Right cardiac atrium (tissue), 5 donors: ENCODE results near the gene ANAPC2. TPM values are rescaled to one million over a fixed set of nuclear protein-coding genes. Genes with fewer than 3 reads are reported as not detected.
A peak's percentile ranks its signal among the peaks of the same experiment; 100 is the strongest.

Source experiments
- ATAC-seq, 2 donors: fragments of 200-7000 bp; cut with Tn5 transposase; one replicate each; pipeline versions ENCODE4 v1.8.0 to v1.9.1; 2020; ENCODE audit warnings: moderate library complexity in 2 of 2, mild to moderate bottlenecking in 1 of 2
- DNase-seq, 3 donors: peaks; one replicate each; pipeline ENCODE4 v3.0.0-alpha.2; 2020
- H3K27ac ChIP-seq: one replicate; pipeline ENCODE4 v1.5.1; 2013; ENCODE audit warnings: mild to moderate bottlenecking, low read length, control low read depth, moderate library complexity
- H3K27me3 ChIP-seq: one replicate; pipeline ENCODE4 v1.6.1; 2013; ENCODE audit not compliant: control insufficient read depth, insufficient read depth
- H3K4me1 ChIP-seq: one replicate; pipeline ENCODE4 v1.6.1; 2013; ENCODE audit warnings: low read length; ENCODE audit not compliant: control insufficient read depth, insufficient read depth
- H3K4me3 ChIP-seq: one replicate; pipeline ENCODE4 v1.5.1; 2013; ENCODE audit warnings: low read length, control low read depth
- H3K9me3 ChIP-seq: one replicate; pipeline ENCODE4 v1.6.1; 2013; ENCODE audit warnings: low read length; ENCODE audit not compliant: control insufficient read depth
- WGBS: extraction: QIAGEN DNeasy Blood & Tissue Kit; methylation state at CpG from one replicate; pipeline ENCODE4 v1.1.7; 2013; 5-methylcytosine and 5-hydroxymethylcytosine counted together
- intact Hi-C, 4 donors: fragments of 100-400 bp; cut with DNase I; formaldehyde crosslinking; loops; one replicate each; pipeline versions ENCODE4 v1.11.0 to v1.14.0; 2022 to 2023
- microRNA-seq, 2 donors: library from miRNA; unstranded; fragments of <30 nt; microRNA quantifications; one replicate each; pipeline ENCODE4 v1.2.0, GENCODE V29; 2020 to 2021
- polyA plus RNA-seq: library from polyadenylated mRNA; stranded (reverse); fragments of 200-250 nt; gene quantifications from one replicate; pipeline ENCODE4 v1.2.3, GENCODE V29; 2013
- total RNA-seq, 4 donors: library from RNA; stranded (reverse); fragmentation: NEBNext Ultra II Directional; extraction: Animal tissue kit (Norgen Biotek cat#: 25700); gene quantifications; one replicate each; pipeline ENCODE4 v1.2.1, GENCODE V29; 2021
- donor health status: healthy with polysubstance abuse.
- donor health status: DM: no; HTN: yes; CAD: no.
- donor health status: DM: no; HTN: no; CAD: no.
- donor health status: DM: no; HTN: yes; CAD: no; lungs with severe emphysema.
- donor health status: DM: yes; HTN: yes; CAD: no.

Gene ANAPC2
- total and polyA plus RNA-seq, 5 donors, result 26.6 to 45.7 (median 32.3) TPM

DNA sequence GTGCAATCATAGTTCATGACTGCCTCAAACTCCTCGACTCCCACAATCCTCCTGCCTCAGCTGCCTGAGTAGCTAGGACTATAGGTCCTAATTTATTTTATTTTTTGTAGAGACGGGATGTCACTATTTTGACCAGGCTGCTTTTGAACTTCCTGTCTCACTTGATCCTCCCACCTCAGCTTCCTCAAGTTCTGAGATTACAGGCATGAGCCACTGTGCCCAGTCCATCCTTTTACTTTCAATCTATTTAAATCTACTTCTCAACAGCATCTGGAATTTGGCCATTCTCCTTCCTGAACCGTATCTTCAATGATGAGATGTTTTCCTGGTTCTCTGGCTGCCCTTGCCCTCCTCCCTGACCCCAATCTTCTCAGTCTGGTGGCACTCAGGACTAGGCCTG, 61.6 kb downstream of the ANAPC2 start:
- H3K4me1 ChIP-seq, result peaks cover 4% of the 10 kb centered on the region
- H3K27ac ChIP-seq, result peak overlapping the region; percentile 44
- intact Hi-C loops, result no loop called here
- H3K9me3 ChIP-seq, result no peaks in the 10 kb centered on the region
- ATAC-seq, result no peak
- 35% methylated on average over 3 of the region's 3 CpGs for WGBS
- H3K4me3 ChIP-seq, result no peak overlapping the region
- H3K27me3 ChIP-seq, result no peaks in the 10 kb centered on the region
- peak in 1 of 3 donors; percentile 11 for DNase-seq

Small RNA genes lying within 50 kb of the gene (microRNA-seq; reads per million reads assigned to microRNA genes)
- gene MIR3621, result 0 reads per million in 2 donors

Other genes with a start within 250 kb of the ANAPC2 start
Only the 30 nearest of the 33 such genes appear.
- gene PTGDS, start 211.1 kb downstream of the ANAPC2 start, total RNA-seq, result 1,000 to 10,000 TPM; 3,127 to 5,556 (median 4,402) TPM
- 6,981 TPM for gene PTGDS, start 211.1 kb downstream of the ANAPC2 start, polyA plus RNA-seq
- gene LCNL1, start 205.6 kb downstream of the ANAPC2 start, total RNA-seq, result 10 to 100 TPM in 2 of 4 donors, 1 to 10 TPM in 2; 4.3 to 16.7 (median 9.7) TPM
- 2.4 TPM for gene LCNL1, start 205.6 kb downstream of the ANAPC2 start, polyA plus RNA-seq
- gene PAXX, start 196.1 kb downstream of the ANAPC2 start, total RNA-seq, result 10 to 100 TPM; 24.8 to 30.4 (median 27.6) TPM
- 44.5 TPM for gene PAXX, start 196.1 kb downstream of the ANAPC2 start, polyA plus RNA-seq
- 1 to 10 TPM; 2.8 to 6.2 (median 4.8) TPM for gene CLIC3, start 192.0 kb downstream of the ANAPC2 start, total RNA-seq
- gene CLIC3, start 192.0 kb downstream of the ANAPC2 start, polyA plus RNA-seq, result 6.2 TPM
- 10 to 100 TPM; 32.2 to 42.4 (median 39.3) TPM for gene ABCA2, start 160.3 kb downstream of the ANAPC2 start, total RNA-seq
- gene ABCA2, start 160.3 kb downstream of the ANAPC2 start, polyA plus RNA-seq, result 40.4 TPM
- under 1 TPM in 3 of 4 donors, not detected in 1; 0.09 to 0.24 (median 0.20) TPM for gene FUT7, start 156.5 kb downstream of the ANAPC2 start, total RNA-seq
- gene FUT7, start 156.5 kb downstream of the ANAPC2 start, polyA plus RNA-seq, result 0.07 TPM
- gene NPDC1, start 142.4 kb downstream of the ANAPC2 start, total RNA-seq, result 10 to 100 TPM; 68.3 to 81.0 (median 71.4) TPM
- gene NPDC1, start 142.4 kb downstream of the ANAPC2 start, polyA plus RNA-seq, result 69.7 TPM
- gene ENTPD2, start 134.5 kb downstream of the ANAPC2 start, total RNA-seq, result 1 to 10 TPM in 3 of 4 donors, under 1 TPM in 1; 0.92 to 2.9 (median 1.4) TPM
- gene ENTPD2, start 134.5 kb downstream of the ANAPC2 start, polyA plus RNA-seq, result 2.1 TPM
- under 1 TPM; 0.08 to 0.63 (median 0.28) TPM for gene SAPCD2, start 118.0 kb downstream of the ANAPC2 start, total RNA-seq
- 0.18 TPM for gene SAPCD2, start 118.0 kb downstream of the ANAPC2 start, polyA plus RNA-seq
- 10 to 100 TPM in 3 of 4 donors, 1 to 10 TPM in 1; 9.8 to 14.0 (median 12.4) TPM for gene UAP1L1, start 111.0 kb downstream of the ANAPC2 start, total RNA-seq
- gene UAP1L1, start 111.0 kb downstream of the ANAPC2 start, polyA plus RNA-seq, result 10.1 TPM
- gene MAN1B1, start 101.6 kb downstream of the ANAPC2 start, total RNA-seq, result 10 to 100 TPM; 23.9 to 31.3 (median 28.1) TPM
- 24.8 TPM for gene MAN1B1, start 101.6 kb downstream of the ANAPC2 start, polyA plus RNA-seq
- 100 to 1,000 TPM; 211 to 288 (median 239) TPM for gene DPP7, start 73.8 kb downstream of the ANAPC2 start, total RNA-seq
- 252 TPM for gene DPP7, start 73.8 kb downstream of the ANAPC2 start, polyA plus RNA-seq
- gene GRIN1, start 49.4 kb downstream of the ANAPC2 start, total RNA-seq, result under 1 TPM in 1 of 4 donors, not detected in 3; 0.08 TPM
- 0.09 TPM for gene GRIN1, start 49.4 kb downstream of the ANAPC2 start, polyA plus RNA-seq
- not detected for gene LRRC26, start 18.5 kb downstream of the ANAPC2 start, total RNA-seq
- gene LRRC26, start 18.5 kb downstream of the ANAPC2 start, polyA plus RNA-seq, result not detected
- gene TMEM210, start 16.5 kb downstream of the ANAPC2 start, total RNA-seq, result not detected
- not detected for gene TMEM210, start 16.5 kb downstream of the ANAPC2 start, polyA plus RNA-seq
- 10 to 100 TPM; 43.2 to 57.8 (median 48.3) TPM for gene SSNA1, start 116 bp upstream of the ANAPC2 start, total RNA-seq
- 86.4 TPM for gene SSNA1, start 116 bp upstream of the ANAPC2 start, polyA plus RNA-seq
- gene TPRN, start 12.2 kb upstream of the ANAPC2 start, total RNA-seq, result 10 to 100 TPM in 1 of 4 donors, 1 to 10 TPM in 3; 5.4 to 13.9 (median 8.9) TPM
- 4.8 TPM for gene TPRN, start 12.2 kb upstream of the ANAPC2 start, polyA plus RNA-seq
- 10 to 100 TPM; 28.9 to 41.3 (median 39.9) TPM for gene TMEM203, start 17.1 kb upstream of the ANAPC2 start, total RNA-seq
- 47.5 TPM for gene TMEM203, start 17.1 kb upstream of the ANAPC2 start, polyA plus RNA-seq
- 1 to 10 TPM; 5.1 to 7.9 (median 5.9) TPM for gene NDOR1, start 17.1 kb upstream of the ANAPC2 start, total RNA-seq
- 5.2 TPM for gene NDOR1, start 17.1 kb upstream of the ANAPC2 start, polyA plus RNA-seq
- 10 to 100 TPM; 17.7 to 25.9 (median 23.7) TPM for gene RNF208, start 33.7 kb upstream of the ANAPC2 start, total RNA-seq
- 36.0 TPM for gene RNF208, start 33.7 kb upstream of the ANAPC2 start, polyA plus RNA-seq
- under 1 TPM in 1 of 4 donors, not detected in 3; 0.17 TPM for gene CYSRT1, start 36.6 kb upstream of the ANAPC2 start, total RNA-seq
- 0.32 TPM for gene CYSRT1, start 36.6 kb upstream of the ANAPC2 start, polyA plus RNA-seq
- gene RNF224, start 38.9 kb upstream of the ANAPC2 start, total RNA-seq, result not detected
- 0.09 TPM for gene RNF224, start 38.9 kb upstream of the ANAPC2 start, polyA plus RNA-seq
- gene SLC34A3, start 42.3 kb upstream of the ANAPC2 start, total RNA-seq, result not detected
- gene SLC34A3, start 42.3 kb upstream of the ANAPC2 start, polyA plus RNA-seq, result not detected
- gene TUBB4B, start 52.7 kb upstream of the ANAPC2 start, total RNA-seq, result 100 to 1,000 TPM; 203 to 461 (median 332) TPM
- gene TUBB4B, start 52.7 kb upstream of the ANAPC2 start, polyA plus RNA-seq, result 591 TPM
- gene STPG3, start 62.7 kb upstream of the ANAPC2 start, total RNA-seq, result under 1 TPM in 3 of 4 donors, not detected in 1; 0.31 to 0.46 (median 0.32) TPM
- 0.23 TPM for gene STPG3, start 62.7 kb upstream of the ANAPC2 start, polyA plus RNA-seq
- gene NELFB, start 66.8 kb upstream of the ANAPC2 start, total RNA-seq, result 10 to 100 TPM; 34.8 to 38.6 (median 37.1) TPM
- gene NELFB, start 66.8 kb upstream of the ANAPC2 start, polyA plus RNA-seq, result 33.8 TPM
- 10 to 100 TPM; 10.9 to 17.2 (median 13.1) TPM for gene TOR4A, start 89.2 kb upstream of the ANAPC2 start, total RNA-seq
- 6.2 TPM for gene TOR4A, start 89.2 kb upstream of the ANAPC2 start, polyA plus RNA-seq
- 10 to 100 TPM in 1 of 4 donors, 1 to 10 TPM in 3; 4.5 to 14.5 (median 7.9) TPM for gene NRARP, start 113.7 kb upstream of the ANAPC2 start, total RNA-seq
- gene NRARP, start 113.7 kb upstream of the ANAPC2 start, polyA plus RNA-seq, result 4.2 TPM
- 10 to 100 TPM in 2 of 4 donors, 1 to 10 TPM in 2; 7.9 to 13.4 (median 11.1) TPM for gene EXD3, start 234.6 kb upstream of the ANAPC2 start, total RNA-seq
- gene EXD3, start 234.6 kb upstream of the ANAPC2 start, polyA plus RNA-seq, result 14.6 TPM
- 1 to 10 TPM; 3.1 to 7.5 (median 4.5) TPM for gene NOXA1, start 234.8 kb upstream of the ANAPC2 start, total RNA-seq
- gene NOXA1, start 234.8 kb upstream of the ANAPC2 start, polyA plus RNA-seq, result 4.3 TPM